GM21526 (cell line): Measurements from ENCODE around the gene TMPRSS6.

Experiments
- ATAC-seq: cut with Tn5 transposase; IDR thresholded peaks from one replicate; pipeline ENCODE4 v1.9.1; 2021; ENCODE audit warnings: moderate library complexity; ENCODE audit not compliant: unreplicated experiment, low FRiP score

Gene TMPRSS6

GRCh38 chr22:37141476-37141875, 32.0 kb upstream of the TMPRSS6 start:
- ATAC-seq, result no peak

- ATAC-seq, result no peak
Observed at GRCh38 chr22:37140686-37141323, 31.3 kb upstream of the TMPRSS6 start.

GRCh38 chr22:37139762-37140161, 30.2 kb upstream of the TMPRSS6 start:
- ATAC-seq, result no peak

- no peak for ATAC-seq
Observed at GRCh38 chr22:37138849-37139561, 29.5 kb upstream of the TMPRSS6 start.

GRCh38 chr22:37137903-37138665, 28.6 kb upstream of the TMPRSS6 start:
- ATAC-seq, result no peak

GRCh38 chr22:37137131-37137530, 27.6 kb upstream of the TMPRSS6 start:
- no peak for ATAC-seq

GRCh38 chr22:37135023-37135422, 25.5 kb upstream of the TMPRSS6 start:
- no peak for ATAC-seq

GRCh38 chr22:37133304-37134018, 23.9 kb upstream of the TMPRSS6 start:
- no peak for ATAC-seq

- ATAC-seq, result no peak
Observed at GRCh38 chr22:37132773-37133172, 23.3 kb upstream of the TMPRSS6 start.

GRCh38 chr22:37129866-37130441, 20.4 kb upstream of the TMPRSS6 start:
- no peak for ATAC-seq

- no peak for ATAC-seq
Observed at GRCh38 chr22:37128555-37129281, 19.2 kb upstream of the TMPRSS6 start.

GRCh38 chr22:37127350-37127878, 17.9 kb upstream of the TMPRSS6 start:
- ATAC-seq, result no peak

- ATAC-seq, result no peak
Observed at GRCh38 chr22:37126882-37127281, 17.4 kb upstream of the TMPRSS6 start.

GRCh38 chr22:37126383-37126782, 16.9 kb upstream of the TMPRSS6 start:
- no peak for ATAC-seq

GRCh38 chr22:37123649-37124048, 14.1 kb upstream of the TMPRSS6 start:
- ATAC-seq, result no peak

- peak; percentile 4 for ATAC-seq
Observed at GRCh38 chr22:37122598-37123180, 13.2 kb upstream of the TMPRSS6 start.

- ATAC-seq, result peak; percentile 62
Observed at GRCh38 chr22:37121887-37122591, 12.5 kb upstream of the TMPRSS6 start.

- ATAC-seq, result no peak
Observed at GRCh38 chr22:37120569-37121340, 11.2 kb upstream of the TMPRSS6 start.
